ENCODE data around the gene KHDC4. TPM values are rescaled to one million over a fixed set of nuclear protein-coding genes. Genes with fewer than 3 reads are reported as not detected.

The KHDC4 gene
- 46.1 TPM for total RNA-seq

GRCh38 chr1:155934097-155934935 is at the start of gene KHDC4:
TSS of gene KHDC4 (minus strand) at chr1:155934413. CDS start at chr1:155934373, 40 bp downstream.

DNA sequence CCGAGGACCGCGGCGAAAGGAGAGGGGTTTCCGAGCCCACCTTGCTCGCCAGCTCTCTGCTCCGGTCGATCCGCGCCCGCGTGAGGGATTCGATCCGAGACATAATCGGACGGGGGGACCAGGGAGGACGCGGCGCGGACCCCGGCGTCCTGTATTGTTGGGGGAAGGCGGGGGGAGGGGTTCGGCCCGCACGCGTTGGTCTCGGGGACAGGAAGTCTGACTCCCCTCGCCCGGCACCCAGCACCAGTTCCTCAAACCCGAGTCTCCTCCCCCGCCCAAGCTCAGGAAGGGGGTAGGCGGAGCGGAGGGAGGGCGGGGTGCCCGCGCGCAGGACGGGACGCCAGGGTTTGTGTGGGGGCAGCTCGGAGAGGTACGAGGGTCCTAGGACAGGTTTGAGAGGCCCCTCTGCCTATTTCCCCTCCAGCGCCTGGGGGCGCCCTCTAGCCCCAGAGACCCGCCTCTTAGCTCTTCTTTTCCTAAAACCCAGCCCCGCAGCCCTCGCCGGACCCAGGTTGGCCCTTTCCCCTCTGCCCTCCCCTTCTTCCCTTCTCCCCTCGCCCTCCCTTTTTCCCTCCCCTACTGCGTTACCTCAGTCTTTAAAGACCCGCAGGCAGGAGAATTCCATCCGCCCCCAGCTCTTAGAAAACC is 44.2 kb upstream of the KHDC4 start, which contains the start of gene ARHGEF2:
Gene ARHGEF2, minus strand, starts transcription at position 223 of the 648 bp plus-strand sequence. Its CDS starts 120 bp downstream, at position 103.

DNA sequence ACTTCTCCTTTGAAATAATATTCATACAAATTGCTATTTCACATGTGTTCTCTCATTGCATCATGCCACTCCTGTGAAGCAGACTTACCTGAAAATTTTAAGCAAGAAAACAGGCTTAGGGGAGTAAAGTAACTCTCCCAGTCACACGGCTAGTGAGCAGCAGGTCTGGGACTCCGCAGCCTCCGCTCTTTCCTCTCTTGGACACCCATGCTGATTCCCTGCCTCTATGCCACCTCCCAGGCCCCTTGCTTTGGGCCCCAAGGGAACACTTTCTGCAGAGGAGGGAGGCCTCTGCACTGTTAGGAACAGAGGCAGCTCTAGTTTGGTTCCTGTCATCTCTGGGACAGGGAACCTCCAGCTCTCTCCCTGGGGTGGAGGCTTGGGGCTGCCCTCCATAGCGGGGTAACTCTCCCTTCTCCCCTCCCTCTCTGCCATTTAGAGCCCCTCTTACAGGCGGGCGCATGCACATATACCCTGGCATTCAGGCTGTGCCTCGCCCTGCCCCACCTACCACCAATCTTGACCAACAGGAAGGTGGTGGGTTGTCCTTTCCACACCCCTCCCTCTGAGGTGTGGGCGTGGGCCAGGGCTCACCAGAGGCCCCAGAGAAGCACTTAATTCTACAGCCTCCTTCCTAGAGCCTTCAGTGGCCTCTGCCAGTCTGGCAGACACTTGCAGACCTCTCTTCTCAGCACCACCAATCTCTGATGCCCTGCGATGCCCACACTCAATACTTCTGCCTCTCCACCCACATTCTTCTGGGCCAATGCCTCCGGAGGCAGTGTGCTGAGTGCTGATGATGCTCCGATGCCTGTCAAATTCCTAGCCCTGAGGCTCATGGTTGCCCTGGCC is 7.0 kb upstream of the KHDC4 start, which contains the start of gene RXFP4:
Gene RXFP4, plus strand, starts transcription at position 646 of the 852 bp plus-strand sequence. Its CDS starts 72 bp downstream, at position 718.

GRCh38 chr1:155911156-155912055 is 22.8 kb downstream of the KHDC4 start, which contains the start of gene RIT1:
TSS of gene RIT1 (minus strand) at chr1:155911349. CDS start at chr1:155910761, 588 bp downstream.

Small RNA genes within 50 kb of the gene (small RNA-seq; reads per million reads assigned to genes)
- gene MIR6738 (ENCODE audit: low replicate concordance) (not detected), gene RF00015 (ENCODE audit: low replicate concordance) (not detected), gene SCARNA4 (ENCODE audit: low replicate concordance) (not detected), gene SNORA80E (ENCODE audit: low replicate concordance) (41.8 reads per million, percentile 97 among the genes with 10 or more reads in this experiment)

Other genes starting within 250 kb of the KHDC4 start
- 99.7 TPM for gene YY1AP1, start 245.6 kb downstream of the KHDC4 start, total RNA-seq
- gene DAP3, start 245.3 kb downstream of the KHDC4 start, total RNA-seq, result 73.7 TPM
- gene GON4L, start 77.2 kb downstream of the KHDC4 start, total RNA-seq, result 48.2 TPM
- gene SYT11, start 74.8 kb downstream of the KHDC4 start, total RNA-seq, result 20.0 TPM
- 31.4 TPM for gene RIT1, start 23.1 kb downstream of the KHDC4 start, total RNA-seq
- 0.18 TPM for gene RXFP4, start 7.2 kb upstream of the KHDC4 start, total RNA-seq
- gene ARHGEF2, start 44.1 kb upstream of the KHDC4 start, total RNA-seq, result 93.6 TPM
- gene SSR2, start 86.5 kb upstream of the KHDC4 start, total RNA-seq, result 214 TPM
- 19.7 TPM for gene UBQLN4, start 119.4 kb upstream of the KHDC4 start, total RNA-seq
- 68.4 TPM for gene LAMTOR2, start 120.4 kb upstream of the KHDC4 start, total RNA-seq
- 34.3 TPM for gene RAB25, start 126.7 kb upstream of the KHDC4 start, total RNA-seq
- gene MEX3A, start 148.1 kb upstream of the KHDC4 start, total RNA-seq, result 29.6 TPM
- 182 TPM for gene LMNA, start 180.3 kb upstream of the KHDC4 start, total RNA-seq
- 20.3 TPM for gene SEMA4A, start 219.2 kb upstream of the KHDC4 start, total RNA-seq

Data from metanephros (tissue), 2 donors.